Activated B cell treated with CpG ODN at 0.5 μM for 24 hours (primary cell): Measurements from ENCODE around the gene MRC2. TPM values are rescaled to one million over a fixed set of nuclear protein-coding genes. Genes with fewer than 3 reads are reported as not detected.

Experiments
- ATAC-seq: fragments of 200-7000 bp; cut with Tn5 transposase; one replicate; pipeline ENCODE4 v1.10.0; 2021; ENCODE audit warnings: low read depth, mild to moderate bottlenecking, moderate library complexity
- CTCF ChIA-PET: fragments of 350-600 bp; sonication (Branson Sonifier 250); formaldehyde crosslinking; loops from one replicate; lab custom pipeline; 2021; ENCODE audit warnings: antibody characterized with exemption; lab: Charles Lee
- POLR2A ChIA-PET: fragments of 350-600 bp; sonication (Branson Sonifier 250); formaldehyde crosslinking; loops from one replicate; lab custom pipeline; 2021; ENCODE audit warnings: antibody characterized with exemption; lab: Charles Lee
- DNase-seq: peaks from one replicate; pipeline ENCODE4 v3.0.0; 2022
- H3K27ac Mint-ChIP-seq: one replicate; pipeline ENCODE4 v1.8.0; 2020; ENCODE audit warnings: mixed read lengths
- H3K27me3 Mint-ChIP-seq: one replicate; pipeline ENCODE4 v1.8.0; 2021; ENCODE audit warnings: mixed read lengths
- H3K36me3 Mint-ChIP-seq: one replicate; pipeline ENCODE4 v1.8.0; 2021; ENCODE audit warnings: low read depth, mixed read lengths
- H3K4me1 Mint-ChIP-seq: one replicate; pipeline ENCODE4 v1.8.0; 2021; ENCODE audit warnings: mixed read lengths
- H3K4me3 Mint-ChIP-seq: one replicate; pipeline ENCODE4 v1.8.0; 2020; ENCODE audit warnings: mild to moderate bottlenecking, mixed read lengths
- H3K9me3 Mint-ChIP-seq: one replicate; pipeline ENCODE4 v1.8.0; 2020; ENCODE audit warnings: mixed read lengths
- intact Hi-C: fragments of 100-400 bp; cut with micrococcal nuclease; formaldehyde crosslinking; loops from one replicate; pipeline ENCODE4 v1.15.1; 2024
- total RNA-seq: library from RNA; stranded (reverse); gene quantifications from 2 replicates; pipeline ENCODE4 v1.2.3, GENCODE V29; 2022
- TF ChIP-seq, protein P1 (sequence below): fragments of 200-600 bp; IDR thresholded peaks from one replicate; pipeline ENCODE4 v1.8.0; 2022; ENCODE audit warnings: antibody characterized with exemption, mild to moderate bottlenecking

Gene MRC2
- total RNA-seq, 1 donor from 2014 or later, result 0.11 TPM

DNA sequence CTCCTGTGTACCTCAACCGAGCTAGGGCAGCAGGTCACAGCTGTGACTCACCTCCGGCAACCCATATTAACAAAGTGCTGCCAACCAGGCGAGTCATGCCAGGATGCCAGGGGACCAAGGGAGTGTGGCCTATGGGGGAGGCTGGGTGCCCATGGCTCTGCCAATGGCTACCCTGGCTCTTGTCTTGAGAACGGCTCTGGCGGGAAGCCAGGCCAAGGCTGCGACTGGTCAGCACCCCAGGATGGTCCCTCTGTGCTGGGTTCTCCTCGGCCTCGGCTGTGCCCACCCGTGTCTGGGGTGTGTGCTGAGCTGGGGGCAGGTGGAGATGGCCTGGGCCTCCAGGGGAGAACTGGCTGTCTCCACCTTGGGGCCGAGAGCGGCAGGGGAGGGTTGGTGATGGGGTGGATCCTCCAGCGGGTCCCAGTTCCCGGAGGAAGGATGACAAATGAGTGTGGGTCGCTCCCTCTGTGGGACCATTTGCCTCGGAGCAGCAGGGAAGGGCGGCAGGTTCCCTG, 75.8 kb downstream of the MRC2 start:
- H3K4me1 Mint-ChIP-seq, result peaks cover 10% of the 10 kb centered on the region
- peaks cover 11% of the 10 kb centered on the region for H3K27me3 Mint-ChIP-seq
- ChIA-PET POLR2A (no interaction called here), CTCF (interaction anchor here (1.4 kb wide), 1 partner anchor 703 kb away, joined by 6 read pairs; no protein-coding TSS in a partner anchor)
- no peak overlapping the region for H3K27ac Mint-ChIP-seq
- DNase-seq (no peak), ATAC-seq (no peak)
- H3K9me3 Mint-ChIP-seq, result no peaks in the 10 kb centered on the region
- TF ChIP-seq, protein P1, sequence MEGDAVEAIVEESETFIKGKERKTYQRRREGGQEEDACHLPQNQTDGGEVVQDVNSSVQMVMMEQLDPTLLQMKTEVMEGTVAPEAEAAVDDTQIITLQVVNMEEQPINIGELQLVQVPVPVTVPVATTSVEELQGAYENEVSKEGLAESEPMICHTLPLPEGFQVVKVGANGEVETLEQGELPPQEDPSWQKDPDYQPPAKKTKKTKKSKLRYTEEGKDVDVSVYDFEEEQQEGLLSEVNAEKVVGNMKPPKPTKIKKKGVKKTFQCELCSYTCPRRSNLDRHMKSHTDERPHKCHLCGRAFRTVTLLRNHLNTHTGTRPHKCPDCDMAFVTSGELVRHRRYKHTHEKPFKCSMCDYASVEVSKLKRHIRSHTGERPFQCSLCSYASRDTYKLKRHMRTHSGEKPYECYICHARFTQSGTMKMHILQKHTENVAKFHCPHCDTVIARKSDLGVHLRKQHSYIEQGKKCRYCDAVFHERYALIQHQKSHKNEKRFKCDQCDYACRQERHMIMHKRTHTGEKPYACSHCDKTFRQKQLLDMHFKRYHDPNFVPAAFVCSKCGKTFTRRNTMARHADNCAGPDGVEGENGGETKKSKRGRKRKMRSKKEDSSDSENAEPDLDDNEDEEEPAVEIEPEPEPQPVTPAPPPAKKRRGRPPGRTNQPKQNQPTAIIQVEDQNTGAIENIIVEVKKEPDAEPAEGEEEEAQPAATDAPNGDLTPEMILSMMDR, result no peak
- peak overlapping the region; percentile 60 for H3K4me3 Mint-ChIP-seq
- no peaks in the 10 kb centered on the region for H3K36me3 Mint-ChIP-seq
- intact Hi-C loops, result loop anchor here (1.0 to 5.0 kb wide), 4 partner anchors 21 to 703 kb away; no protein-coding TSS in a partner anchor

DNA sequence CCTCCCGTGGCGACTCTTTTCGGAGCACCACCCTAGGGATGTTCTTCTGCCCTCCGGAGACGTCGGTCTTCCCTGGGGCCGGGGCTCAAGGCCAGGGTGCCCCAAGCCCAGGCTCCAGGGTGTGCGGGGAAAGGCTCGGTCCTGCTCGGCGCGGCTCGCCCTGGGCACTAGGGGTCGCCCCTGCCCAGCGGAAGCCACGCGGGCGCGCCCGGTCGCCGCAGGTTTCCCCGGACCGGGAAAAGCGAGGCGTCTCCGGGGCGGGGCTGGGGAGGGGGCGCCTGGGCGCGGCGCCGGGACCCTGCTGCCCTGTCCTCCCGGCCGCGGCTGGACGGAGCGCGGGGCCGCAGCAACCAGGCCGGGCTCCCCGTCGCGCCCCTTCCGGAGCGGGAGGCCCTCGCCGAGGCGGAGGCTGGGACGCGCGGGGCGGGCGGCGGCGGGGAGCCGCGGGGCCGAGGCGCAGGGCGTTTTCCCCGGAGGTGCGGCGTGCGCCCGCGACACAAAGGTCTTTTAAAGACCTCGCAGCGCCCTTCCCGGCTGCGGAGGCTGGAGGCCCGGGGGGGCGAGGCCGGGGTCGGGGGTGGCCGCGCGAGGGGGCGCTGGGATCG, 76.4 kb downstream of the MRC2 start:
- peak; percentile 81 for DNase-seq
- Mint-ChIP-seq H3K9me3 (no peaks in the 10 kb centered on the region), H3K36me3 (no peaks in the 10 kb centered on the region), H3K4me3 (peak overlapping the region; percentile 60), H3K4me1 (peaks cover 10% of the 10 kb centered on the region), H3K27me3 (peaks cover 11% of the 10 kb centered on the region), H3K27ac (no peak overlapping the region)
- TF ChIP-seq, protein P1, result no peak
- CTCF ChIA-PET, result interaction anchor here (1.0 to 1.5 kb wide), 3 partner anchors 21 to 703 kb away, joined by 3 to 6 read pairs (median 6); no protein-coding TSS in a partner anchor
- intact Hi-C loops, result loop anchor here (1.0 to 5.0 kb wide), 4 partner anchors 20 to 702 kb away; no protein-coding TSS in a partner anchor
- POLR2A ChIA-PET, result no interaction called here
- ATAC-seq, result peak; percentile 95

DNA sequence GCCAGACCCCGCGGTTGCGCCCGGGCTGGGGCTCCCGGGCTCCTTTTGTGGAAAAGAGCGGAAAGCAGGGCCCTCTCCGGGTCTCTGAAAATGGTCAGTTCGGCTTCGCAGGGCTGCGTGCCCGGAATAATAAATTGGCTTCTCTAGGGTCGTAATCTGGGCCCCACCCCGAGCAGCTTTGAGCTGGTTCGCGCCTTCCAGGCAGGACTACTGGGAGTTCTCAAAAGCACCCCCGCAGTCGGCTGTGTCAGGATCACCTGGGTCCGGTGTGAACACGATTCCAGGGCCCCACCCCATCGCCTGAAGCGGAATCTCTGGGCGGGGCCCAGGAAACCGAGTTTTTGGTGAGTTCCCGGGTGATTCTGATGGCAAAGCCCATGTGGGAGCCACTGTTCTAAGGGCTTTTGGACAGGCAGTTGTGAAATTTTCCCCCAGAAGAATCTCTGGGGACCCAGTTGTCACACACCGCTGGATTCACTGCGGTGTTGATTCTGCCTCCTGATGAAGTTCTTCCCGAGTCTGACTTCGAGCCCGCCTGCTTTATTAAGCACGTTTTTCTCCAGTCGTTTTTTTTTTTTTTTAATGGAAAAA, 77.0 kb downstream of the MRC2 start:
- ChIA-PET CTCF (interaction anchor here (0.6 to 1.5 kb wide), 4 partner anchors 20 to 702 kb away, joined by 3 to 6 read pairs (median 3); partner anchors contain the start of gene TANC2), POLR2A (interaction anchor here (0.6 kb wide), 1 partner anchor 16 kb away, joined by 4 read pairs; no protein-coding TSS in a partner anchor)
- peak overlapping the region; percentile 84 for H3K4me3 Mint-ChIP-seq
- H3K9me3 Mint-ChIP-seq, result no peaks in the 10 kb centered on the region
- ATAC-seq (no peak), DNase-seq (no peak)
- H3K27me3 Mint-ChIP-seq, result peaks cover 10% of the 10 kb centered on the region
- intact Hi-C loops, result loop anchor here (5.0 kb wide), 1 partner anchor 378 kb away; no protein-coding TSS in a partner anchor
- H3K27ac Mint-ChIP-seq, result no peak overlapping the region
- peaks cover 10% of the 10 kb centered on the region for H3K4me1 Mint-ChIP-seq
- TF ChIP-seq, protein P1, result no peak
- no peaks in the 10 kb centered on the region for H3K36me3 Mint-ChIP-seq

DNA sequence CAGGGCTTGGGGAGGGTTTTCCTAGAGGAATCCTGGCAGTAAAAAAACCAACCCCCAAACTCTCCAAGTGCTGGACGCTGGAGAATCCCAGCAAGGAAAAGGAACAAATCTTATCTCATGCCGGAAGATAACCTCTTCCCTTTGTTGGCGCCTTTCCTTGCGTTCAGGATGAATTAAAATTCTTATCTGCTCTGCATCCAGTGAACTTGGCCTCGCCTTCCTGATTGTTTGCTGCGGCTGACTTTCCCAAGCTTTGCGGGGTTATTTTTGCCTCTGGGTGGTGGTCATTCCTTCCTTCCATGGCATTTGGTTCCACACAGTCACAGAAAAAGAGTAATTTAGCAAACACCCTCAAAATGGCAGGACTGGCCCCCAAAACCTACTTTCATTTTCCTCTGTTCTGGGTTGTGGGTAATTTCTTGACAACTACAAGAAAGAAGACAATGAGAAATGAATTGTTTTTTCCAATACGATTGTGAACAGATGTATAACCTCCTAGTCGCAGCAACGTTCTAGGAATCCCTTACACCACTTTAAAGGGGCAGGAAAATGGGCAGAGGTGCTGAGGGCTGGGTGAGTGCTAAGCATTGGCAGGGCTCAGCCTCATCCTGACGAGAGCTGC, 77.8 kb downstream of the MRC2 start:
- Mint-ChIP-seq H3K27ac (no peak overlapping the region), H3K9me3 (no peaks in the 10 kb centered on the region), H3K4me1 (peaks cover 10% of the 10 kb centered on the region), H3K27me3 (peaks cover 8% of the 10 kb centered on the region), H3K4me3 (peak overlapping the region; percentile 55), H3K36me3 (no peaks in the 10 kb centered on the region)
- DNase-seq (no peak), ATAC-seq (no peak)
- ChIA-PET CTCF (interaction anchor here (0.6 to 1.5 kb wide), 2 partner anchors 19 to 261 kb away, joined by 3 read pairs; partner anchors contain the start of gene TANC2), POLR2A (interaction anchor here (0.6 kb wide), 1 partner anchor 16 kb away, joined by 4 read pairs; no protein-coding TSS in a partner anchor)
- TF ChIP-seq, protein P1, result no peak
- intact Hi-C loops, result no loop called here
